HepG2 (cell line): Measurements from ENCODE around the gene UPB1.

Source experiments
- ATF2 ChIP-seq: sonication (generic); formaldehyde crosslinking; IDR thresholded peaks from 2 replicates; pipeline ENCODE4 v1.4.0; 2020; ENCODE audit warnings: missing genetic modification reagents
- ELF4 ChIP-seq: sonication (generic); formaldehyde crosslinking; IDR thresholded peaks from 2 replicates; pipeline ENCODE4 v1.5.0; 2020; ENCODE audit warnings: missing genetic modification reagents, mild to moderate bottlenecking, moderate library complexity, borderline replicate concordance
- EP300 ChIP-seq, 3 experiments: sonication (generic) in 1 of 3; formaldehyde crosslinking in 1 of 3; IDR thresholded peaks; 2 replicates each; pipeline versions ENCODE4 v1.5.1 to v1.6.1; 2011 to 2020; ENCODE audit warnings: low read depth in 2 of 3, low read length in 2 of 3, borderline replicate concordance in 1 of 3, improper control_type of control experiment in 1 of 3, mild to moderate bottlenecking in 1 of 3, missing genetic modification reagents in 1 of 3, moderate library complexity in 1 of 3
- GATA4 ChIP-seq: sonication (generic); IDR thresholded peaks from 2 replicates; pipeline ENCODE4 v1.6.1; 2016; ENCODE audit warnings: antibody characterized with exemption, low read depth, borderline replicate concordance
- JUNB ChIP-seq: sonication (generic); formaldehyde crosslinking; IDR thresholded peaks from 2 replicates; pipeline ENCODE4 v1.8.0; 2022; ENCODE audit warnings: missing genetic modification reagents, mild to moderate bottlenecking, borderline replicate concordance
- ZSCAN21 ChIP-seq: sonication (generic); formaldehyde crosslinking; IDR thresholded peaks from 2 replicates; pipeline ENCODE4 v1.8.0; 2022; ENCODE audit warnings: mild to moderate bottlenecking, missing genetic modification reagents, moderate library complexity, borderline replicate concordance

GRCh38 chr22:24494528-24495364 is at the start of gene UPB1:
- TF ChIP-seq GATA4 (no peak), EP300 (IDR thresholded peaks at IDR 0.05; ENCODE audit: low read depth in 2 of 2, low read length in 2 of 2) (no peak), EP300 (CRISPR knock-in tag; IDR thresholded peaks at IDR 0.05; ENCODE audit: borderline replicate concordance) (no peak), ZSCAN21 (CRISPR knock-in tag) (no peak), ATF2 (CRISPR knock-in tag) (no peak), ELF4 (CRISPR knock-in tag) (no peak), JUNB (CRISPR knock-in tag) (no peak)
